ENCODE measurements around the gene MGRN1. TPM values are rescaled to one million over a fixed set of nuclear protein-coding genes. Genes with fewer than 3 reads are reported as not detected.

MGRN1 gene
- total RNA-seq, 1 experiment from 2014 or later = 22.7 TPM

DNA sequence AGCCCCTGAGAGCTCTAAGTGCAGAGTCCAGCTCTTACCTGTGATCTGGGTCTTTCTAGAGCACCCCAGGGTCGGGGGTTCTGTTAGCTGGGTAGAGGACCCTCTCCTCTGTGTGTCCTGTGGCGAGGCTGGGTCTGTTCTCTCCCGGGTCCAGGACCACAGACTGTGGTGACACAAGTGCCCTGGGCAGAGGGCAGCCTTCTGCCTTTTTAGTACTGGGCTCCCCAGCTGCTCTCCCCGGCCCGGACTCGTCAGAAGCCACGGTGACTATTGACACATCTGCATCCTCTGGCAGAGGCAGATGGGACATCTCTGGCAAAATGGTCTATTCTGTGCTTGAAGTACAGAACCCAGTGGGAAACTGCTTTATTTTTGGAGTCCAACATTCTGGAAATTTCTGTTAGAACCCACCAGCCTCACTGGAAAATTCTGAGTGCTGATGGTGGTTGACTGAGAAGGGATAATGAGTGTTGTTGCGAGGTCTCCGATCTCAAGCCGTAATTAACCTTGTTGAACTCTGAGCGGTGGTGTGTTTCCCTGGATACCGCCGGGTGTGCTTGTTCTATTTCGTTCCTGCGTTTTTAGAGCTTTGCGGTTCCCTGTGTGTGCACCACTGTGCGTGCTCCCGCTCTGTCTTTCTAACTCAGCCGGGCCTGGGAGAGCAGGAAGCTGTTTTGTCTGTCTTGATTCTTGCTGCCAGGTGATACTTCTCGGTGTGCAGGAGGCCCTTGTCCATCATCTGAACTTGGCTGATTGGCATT lies 42.8 kb downstream of the MGRN1 start:
- CTCF ChIA-PET = no interaction called here
- TF ChIP-seq EZH2 (IDR thresholded peaks at IDR 0.05; ENCODE audit: low read length, unreplicated experiment) (no peak), EZH2phosphoT487 (IDR thresholded peaks at IDR 0.05; ENCODE audit: borderline replicate concordance, low read length) (no peak), CTCF (conservative IDR thresholded peaks at IDR 0.05; ENCODE audit: low read depth, low read length) (no peak)
- no peak overlapping the region for H3K27ac ChIP-seq (ENCODE audit: low read length)
- POLR2A ChIA-PET (ENCODE audit: unreplicated experiment) = no interaction called here
- no peak overlapping the region for H3K9ac ChIP-seq (ENCODE audit: low read length)
- no peak overlapping the region for H2AFZ ChIP-seq (ENCODE audit: low read length)
- no peaks in the 10 kb centered on the region; the same call in 1 of the 2 replicates for H3K4me1 ChIP-seq (ENCODE audit: insufficient read depth, low read length)
- H3K9me2 ChIP-seq (replicated peaks; ENCODE audit: low read length) = no peaks in the 10 kb centered on the region
- peaks cover 7% of the 10 kb centered on the region for H3K36me3 ChIP-seq (ENCODE audit: low read depth, low read length)
- H4K20me1 ChIP-seq (ENCODE audit: low read length) = no peaks in the 10 kb centered on the region
- no peaks in the 10 kb centered on the region for H3K79me2 ChIP-seq (ENCODE audit: low read length)
- intact Hi-C loops (cut with micrococcal nuclease) = no loop called here
- no peaks in the 10 kb centered on the region for H3K27me3 ChIP-seq (ENCODE audit: low read length)
- H3K9me3 ChIP-seq (ENCODE audit: low read length) = no peaks in the 10 kb centered on the region
- ATAC-seq = no peak
- no peaks in the 10 kb centered on the region for H3F3A ChIP-seq (ENCODE audit: low read length, unreplicated experiment)
- no peak overlapping the region for H3K4me2 ChIP-seq (ENCODE audit: low read length)
- DNase-seq = no peak
- H3K4me3 ChIP-seq (ENCODE audit: low read length) = no peak overlapping the region
- no TSS peak for BruUV-seq (replicated peaks)

DNA sequence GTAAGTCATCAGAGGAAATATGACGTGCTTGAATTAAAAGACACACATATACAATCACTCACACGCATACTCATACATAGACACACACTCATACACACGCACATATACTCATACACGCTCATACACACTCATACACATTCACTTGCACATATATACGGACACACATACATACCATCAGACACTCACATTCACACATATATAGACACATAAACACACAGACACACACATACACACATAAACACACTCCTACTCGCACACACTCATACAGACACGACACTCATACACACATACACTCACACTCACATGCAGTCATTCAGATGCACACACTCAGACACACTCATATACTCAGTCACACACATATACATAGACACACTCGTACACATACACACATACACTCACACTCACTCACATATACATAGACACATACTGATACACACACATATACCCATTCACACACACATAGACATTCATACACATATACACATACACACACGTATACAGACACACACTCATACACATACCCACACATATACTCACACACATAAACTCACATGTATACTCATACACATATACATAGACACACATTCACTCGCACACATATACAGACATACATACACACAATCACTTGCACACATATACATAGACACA lies 43.8 kb downstream of the MGRN1 start:
- ChIA-PET POLR2A (ENCODE audit: unreplicated experiment) (no interaction called here), CTCF (no interaction called here)
- ATAC-seq = no peak
- Histone ChIP-seq H3K9me3 (ENCODE audit: low read length) (no peaks in the 10 kb centered on the region), H3F3A (ENCODE audit: low read length, unreplicated experiment) (no peaks in the 10 kb centered on the region), H3K9me2 (replicated peaks; ENCODE audit: low read length) (no peaks in the 10 kb centered on the region), H3K4me1 (ENCODE audit: insufficient read depth, low read length) (no peaks in the 10 kb centered on the region; the same call in 1 of the 2 replicates), H2AFZ (ENCODE audit: low read length) (no peak overlapping the region), H3K27me3 (ENCODE audit: low read length) (no peaks in the 10 kb centered on the region), H3K79me2 (ENCODE audit: low read length) (no peaks in the 10 kb centered on the region), H3K27ac (ENCODE audit: low read length) (no peak overlapping the region), H3K9ac (ENCODE audit: low read length) (no peak overlapping the region), H3K36me3 (ENCODE audit: low read depth, low read length) (peaks cover 7% of the 10 kb centered on the region), H3K4me2 (ENCODE audit: low read length) (no peak overlapping the region), H4K20me1 (ENCODE audit: low read length) (no peaks in the 10 kb centered on the region), H3K4me3 (ENCODE audit: low read length) (no peak overlapping the region)
- no peak for DNase-seq
- TF ChIP-seq EZH2 (IDR thresholded peaks at IDR 0.05; ENCODE audit: low read length, unreplicated experiment) (no peak), EZH2phosphoT487 (IDR thresholded peaks at IDR 0.05; ENCODE audit: borderline replicate concordance, low read length) (no peak), CTCF (conservative IDR thresholded peaks at IDR 0.05; ENCODE audit: low read depth, low read length) (no peak)
- intact Hi-C loops (cut with micrococcal nuclease) = no loop called here
- BruUV-seq (replicated peaks) = TSS peak; percentile 28
